Spinal cord (tissue), 10 donors: ENCODE data around the gene NOP53. TPM values are rescaled to one million over a fixed set of nuclear protein-coding genes. Genes with fewer than 3 reads are reported as not detected.
"Not testable (repeated sequence)": the region's sequence is repeated elsewhere in the genome, so short reads cannot be mapped to it uniquely, and the experiment has no call there.

ENCODE experiments used
- DNase-seq, 6 donors: peaks; one replicate each; pipeline versions ENCODE4 v3.0.0 to v3.0.0-alpha.2; 2013 to 2015; ENCODE audit warnings: low spot score in 6 of 6, low read depth in 4 of 6
- H3K27ac ChIP-seq: one replicate; pipeline ENCODE4 v1.5.1; 2013; ENCODE audit warnings: low read depth, low read length, control low read depth
- H3K27me3 ChIP-seq: one replicate; pipeline ENCODE4 v1.6.1; 2013; ENCODE audit warnings: low read length; ENCODE audit not compliant: control insufficient read depth, insufficient read depth
- H3K36me3 ChIP-seq: one replicate; pipeline ENCODE4 v1.6.1; 2013; ENCODE audit warnings: low read length; ENCODE audit not compliant: control insufficient read depth, insufficient read depth
- H3K4me1 ChIP-seq: one replicate; pipeline ENCODE4 v1.6.1; 2013; ENCODE audit warnings: low read length; ENCODE audit not compliant: control insufficient read depth, insufficient read depth
- H3K4me3 ChIP-seq: one replicate; pipeline ENCODE4 v1.5.1; 2013; ENCODE audit warnings: low read depth, low read length, control low read depth
- H3K9me3 ChIP-seq: one replicate; pipeline ENCODE4 v1.6.1; 2013; ENCODE audit warnings: low read length; ENCODE audit not compliant: control insufficient read depth, insufficient read depth
- WGBS: methylation state at CpG from one replicate; pipeline ENCODE4 v1.1.5; 2013; ENCODE audit warnings: missing lambda C conversion rate; ENCODE audit not compliant: insufficient coverage; 5-methylcytosine and 5-hydroxymethylcytosine counted together
- polyA plus RNA-seq, 2 donors: library from polyadenylated mRNA; unstranded; fragments of 120-200 nt; gene quantifications; one replicate each; pipeline ENCODE4 v1.2.1, GENCODE V29; 2013; ENCODE audit not compliant: insufficient read length in 2 of 2
- small RNA-seq: library from RNA; depleted of rRNA; stranded (forward); fragments of <200 nt; gene quantifications from one replicate; pipeline ENCODE3, GENCODE V24; 2014; ENCODE audit warnings: low replicate concordance
- total RNA-seq, 2 donors: library from RNA; depleted of rRNA in 1 of 2; stranded (reverse); fragments of 120-200 nt in 1 of 2; fragments of >200 nt in 1 of 2; gene quantifications; one replicate each; pipeline versions ENCODE4 v1.2.3 to v1.2.4, GENCODE V29; 2013 to 2014
- donor health status: healthy.

The NOP53 gene
- total and polyA plus RNA-seq, 4 donors = 34.6 to 224 (median 170) TPM

DNA sequence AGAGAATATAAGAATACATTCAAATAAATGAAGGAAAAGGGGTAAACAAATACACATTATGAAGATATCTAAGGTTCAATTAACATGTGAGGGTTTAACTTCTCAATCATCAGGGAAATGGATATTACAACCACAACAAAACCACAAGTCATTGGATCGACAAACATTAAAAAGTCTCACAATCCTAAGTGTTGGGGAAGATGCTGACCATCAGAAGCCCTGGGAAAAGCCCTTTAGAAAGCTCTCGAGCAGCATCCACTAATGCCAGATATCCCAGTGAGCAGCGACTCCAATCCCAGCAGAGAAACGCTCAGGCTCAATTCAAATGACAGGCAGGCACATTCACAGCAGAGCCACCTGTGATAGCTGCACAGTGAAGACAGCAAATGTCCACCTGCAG, 55.9 kb downstream of the NOP53 start:
- 100% methylated on average over 2 of the region's 4 CpGs for WGBS
- DNase-seq = no peak
- Histone ChIP-seq H3K4me1 (no peaks in the 10 kb centered on the region), H3K27ac (no peak overlapping the region), H3K9me3 (no peaks in the 10 kb centered on the region), H3K27me3 (no peaks in the 10 kb centered on the region), H3K36me3 (peaks cover 3% of the 10 kb centered on the region), H3K4me3 (no peak overlapping the region)

DNA sequence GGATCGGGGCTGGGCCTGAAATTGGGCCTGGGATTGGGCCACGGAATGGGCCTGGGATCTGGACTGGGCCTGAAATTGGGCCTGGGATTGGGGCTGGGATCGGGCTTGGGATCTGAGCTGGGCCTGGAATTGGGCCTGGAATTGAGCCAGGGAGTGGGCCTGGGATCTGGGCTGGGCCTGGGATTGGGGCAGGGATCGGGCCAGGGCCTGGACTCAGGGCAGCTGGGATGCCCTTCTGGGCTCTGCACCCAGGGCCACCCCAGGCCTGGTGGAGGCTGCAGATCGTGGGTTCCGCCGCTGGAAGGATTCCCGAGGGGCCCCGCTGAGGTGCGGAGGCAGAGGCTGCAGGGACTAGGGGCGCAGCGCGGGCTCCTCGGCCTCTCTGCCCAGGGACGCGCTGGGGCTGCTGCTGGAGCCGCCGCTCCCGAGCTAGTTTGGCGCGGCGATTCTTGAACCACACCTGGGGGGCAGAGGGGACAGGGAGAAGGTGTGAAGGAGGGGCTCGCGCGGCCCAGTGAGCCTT, 57.2 kb downstream of the NOP53 start:
- Histone ChIP-seq H3K27me3 (no peaks in the 10 kb centered on the region), H3K36me3 (peaks cover 3% of the 10 kb centered on the region), H3K9me3 (no peaks in the 10 kb centered on the region), H3K4me1 (no peaks in the 10 kb centered on the region), H3K4me3 (no peak overlapping the region), H3K27ac (no peak overlapping the region)
- 85% methylated on average over 9 of the region's 25 CpGs for WGBS
- no peak for DNase-seq

DNA sequence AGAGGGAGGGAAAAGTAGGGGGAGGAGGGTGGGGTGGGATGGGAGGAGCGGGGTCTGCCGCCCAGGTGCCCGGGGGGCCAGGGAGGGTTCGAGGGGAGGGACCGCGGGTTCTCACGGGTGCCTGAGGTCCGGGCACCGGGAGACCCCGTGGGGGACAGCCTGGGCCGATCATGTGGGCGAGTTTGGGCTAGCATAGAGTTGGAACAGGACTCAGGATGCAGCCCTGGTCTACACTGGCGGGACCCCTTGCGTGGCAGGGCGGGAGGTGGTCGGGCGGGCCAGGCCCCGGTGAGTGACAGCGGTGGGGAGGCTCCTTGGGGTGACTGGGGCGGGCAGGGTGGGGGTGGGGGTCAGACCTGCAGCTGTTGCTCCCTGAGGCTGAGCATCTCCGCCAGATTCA, 57.8 kb downstream of the NOP53 start:
- not testable (repeated sequence) for H3K36me3 ChIP-seq

DNA sequence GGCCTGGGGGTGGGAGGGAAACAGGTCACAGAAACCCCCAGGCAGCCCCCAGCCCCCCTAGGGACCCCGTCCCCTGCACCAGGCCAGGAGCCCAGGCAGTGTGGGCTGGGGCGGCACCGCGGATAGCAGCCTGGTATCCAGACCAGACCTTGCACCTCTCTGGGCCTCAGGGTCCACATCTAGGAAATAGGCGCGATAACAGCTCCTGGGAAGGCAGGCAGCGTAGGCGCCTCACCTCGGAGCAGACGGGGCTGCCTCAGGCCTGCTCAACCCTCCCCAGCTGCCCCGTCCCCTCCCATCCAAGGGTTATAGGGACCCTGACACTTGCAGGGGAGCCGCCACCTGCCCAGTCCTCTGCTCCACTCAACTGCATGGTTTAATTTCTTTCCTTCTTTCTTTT, 58.3 kb downstream of the NOP53 start:
- H3K4me1 ChIP-seq, DNase-seq, H3K9me3 ChIP-seq, H3K27ac ChIP-seq, H3K27me3 ChIP-seq, H3K4me3 ChIP-seq, H3K36me3 ChIP-seq: not testable (repeated sequence)
- WGBS = no CpG with 5 or more reads among the region's 12 CpGs

More for the DNA sequence above, 57.8 kb downstream of the NOP53 start:
- H3K4me3 ChIP-seq, H3K27me3 ChIP-seq, DNase-seq, H3K9me3 ChIP-seq, H3K4me1 ChIP-seq, H3K27ac ChIP-seq: not testable (repeated sequence)
- 60% methylated on average over 11 of the region's 21 CpGs for WGBS

DNA sequence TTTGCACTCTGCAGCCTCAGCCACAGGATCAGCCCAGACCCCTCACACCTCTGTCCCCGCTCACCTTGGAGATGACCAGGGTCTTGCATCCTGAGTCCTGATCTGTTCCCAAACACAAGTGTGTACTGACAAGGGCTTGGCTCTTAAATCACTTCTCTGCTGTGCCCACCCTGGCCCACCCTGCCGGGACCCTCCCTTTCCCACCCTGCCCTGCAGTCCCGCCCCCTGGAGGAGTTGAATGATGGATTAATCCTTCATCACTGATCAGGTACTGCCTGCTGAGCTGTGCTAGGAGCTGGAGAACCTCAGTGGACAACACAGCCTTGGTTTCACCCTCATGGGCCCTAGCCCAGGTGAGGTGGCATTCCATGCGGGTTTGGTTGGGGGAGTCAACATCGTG, 59.1 kb downstream of the NOP53 start, which contains the start of gene TPRX1:
Gene TPRX1, minus strand, starts transcription at position 101 of the 400 bp plus-strand sequence. Its CDS starts 12 bp downstream, at position 89.
- not testable (repeated sequence) for H3K4me3 ChIP-seq, H3K4me1 ChIP-seq, H3K27ac ChIP-seq, H3K36me3 ChIP-seq, H3K9me3 ChIP-seq, H3K27me3 ChIP-seq, DNase-seq
- WGBS = 94% methylated on average over 3 of the region's 5 CpGs

DNA sequence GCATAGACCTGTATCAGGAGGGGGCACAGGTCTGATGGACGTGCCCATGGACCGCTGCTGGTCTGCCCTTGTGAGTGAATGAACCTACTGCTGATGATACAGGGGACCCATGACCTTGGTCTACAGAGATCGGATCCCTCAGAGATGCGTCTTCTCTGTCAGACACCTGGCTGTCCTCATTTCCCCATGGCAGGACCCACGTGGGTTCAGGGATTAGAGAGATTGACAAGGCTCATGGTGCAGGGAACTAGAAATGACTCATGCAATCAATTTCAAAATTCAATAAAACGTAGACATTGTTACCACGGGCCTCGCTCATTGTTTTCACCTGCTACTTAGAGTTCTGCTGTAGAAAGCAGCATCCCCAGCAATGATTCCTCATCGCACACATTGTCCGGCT, 60.0 kb downstream of the NOP53 start:
- Histone ChIP-seq H3K4me1 (no peaks in the 10 kb centered on the region), H3K9me3 (no peaks in the 10 kb centered on the region), H3K4me3 (no peak overlapping the region), H3K27ac (no peak overlapping the region), H3K27me3 (no peaks in the 10 kb centered on the region), H3K36me3 (peaks cover 3% of the 10 kb centered on the region)
- DNase-seq = no peak
- 86% methylated on average over 8 of the region's 10 CpGs for WGBS

DNA sequence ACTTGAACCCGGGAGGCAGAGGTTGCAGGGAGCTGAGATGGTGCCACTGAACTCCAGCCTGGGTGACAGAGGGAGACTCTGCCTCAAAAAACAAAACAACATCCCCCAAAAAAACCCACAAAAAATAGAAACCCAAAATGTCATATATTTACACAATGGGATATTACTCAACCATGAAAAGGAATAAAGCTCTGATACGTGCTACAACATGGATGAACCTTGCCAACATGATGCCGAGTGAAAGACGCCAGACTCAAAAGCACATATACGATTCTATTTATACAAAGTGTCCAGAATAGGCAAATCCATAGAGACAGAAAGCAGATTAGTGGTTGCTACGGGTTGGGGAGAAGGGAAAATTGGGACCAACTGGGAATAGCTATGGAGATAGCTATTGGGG, 61.1 kb downstream of the NOP53 start:
- 60% methylated on average over 1 of the region's 6 CpGs for WGBS
- H3K4me3 ChIP-seq = no peak overlapping the region
- H3K36me3 ChIP-seq = peaks cover 3% of the 10 kb centered on the region
- no peaks in the 10 kb centered on the region for H3K9me3 ChIP-seq
- H3K27me3 ChIP-seq = no peaks in the 10 kb centered on the region
- H3K27ac ChIP-seq = no peak overlapping the region
- no peaks in the 10 kb centered on the region for H3K4me1 ChIP-seq
- no peak for DNase-seq

Small RNAs within 50 kb of the gene (small RNA-seq; reads per million reads assigned to genes)
- gene AC008745.1 (not detected), gene SNORD23 (not detected)

Other genes starting within 250 kb of the NOP53 start
- gene NAPA, start 230.5 kb upstream of the NOP53 start, total RNA-seq = 10 to 100 TPM; 60.6 to 69.6 TPM
- 100 to 1,000 TPM; 192 to 203 TPM for gene NAPA, start 230.5 kb upstream of the NOP53 start, polyA plus RNA-seq
- gene ZNF541, start 172.4 kb upstream of the NOP53 start, total RNA-seq = under 1 TPM; 0.22 to 0.50 TPM
- gene ZNF541, start 172.4 kb upstream of the NOP53 start, polyA plus RNA-seq = under 1 TPM; 0.41 to 0.59 TPM
- 1 to 10 TPM; 2.7 to 4.7 TPM for gene BICRA, start 136.4 kb upstream of the NOP53 start, total RNA-seq
- 10 to 100 TPM; 19.0 to 24.4 TPM for gene BICRA, start 136.4 kb upstream of the NOP53 start, polyA plus RNA-seq
- 10 to 100 TPM; 17.1 to 23.5 TPM for gene EHD2, start 32.1 kb upstream of the NOP53 start, total RNA-seq
- gene EHD2, start 32.1 kb upstream of the NOP53 start, polyA plus RNA-seq = 10 to 100 TPM; 16.0 to 26.4 TPM
- gene SELENOW, start 33.2 kb downstream of the NOP53 start, total RNA-seq = 100 to 1,000 TPM; 329 to 692 TPM
- gene SELENOW, start 33.2 kb downstream of the NOP53 start, polyA plus RNA-seq = 100 to 1,000 TPM; 639 to 641 TPM
- not detected for gene TPRX1, start 59.0 kb downstream of the NOP53 start, total RNA-seq
- not detected for gene TPRX1, start 59.0 kb downstream of the NOP53 start, polyA plus RNA-seq
- gene CRX, start 76.4 kb downstream of the NOP53 start, total RNA-seq = under 1 TPM in 1 of 2 donors, not detected in 1; 0.17 TPM
- under 1 TPM in 1 of 2 donors, not detected in 1; 0.18 TPM for gene CRX, start 76.4 kb downstream of the NOP53 start, polyA plus RNA-seq
- gene TPRX2, start 113.7 kb downstream of the NOP53 start, total RNA-seq = not detected
- not detected for gene TPRX2, start 113.7 kb downstream of the NOP53 start, polyA plus RNA-seq
- gene SULT2A1, start 140.8 kb downstream of the NOP53 start, total RNA-seq = under 1 TPM; 0.10 to 0.17 TPM
- gene SULT2A1, start 140.8 kb downstream of the NOP53 start, polyA plus RNA-seq = under 1 TPM in 1 of 2 donors, not detected in 1; 0.20 TPM
- gene BSPH1, start 246.6 kb downstream of the NOP53 start, total RNA-seq = under 1 TPM in 1 of 2 donors, not detected in 1; 0.50 TPM
- not detected for gene BSPH1, start 246.6 kb downstream of the NOP53 start, polyA plus RNA-seq
- under 1 TPM in 1 of 2 donors, not detected in 1; 0.40 TPM for gene ELSPBP1, start 249.1 kb downstream of the NOP53 start, total RNA-seq
- gene ELSPBP1, start 249.1 kb downstream of the NOP53 start, polyA plus RNA-seq = under 1 TPM; 0.29 to 0.48 TPM